AML-193 (cell line): ENCODE measurements around the gene P2RX6.
A peak's percentile ranks its signal among the peaks of the same experiment; 100 is the strongest.
"Not testable (repeated sequence)": the region's sequence is repeated elsewhere in the genome, so short reads cannot be mapped to it uniquely, and the experiment has no call there.

ENCODE experiments used
- DNase-seq, 2 experiments: peaks; one replicate each; lab custom pipeline; 2025; lab: John Stamatoyannopoulos, UW

The P2RX6 gene

DNA sequence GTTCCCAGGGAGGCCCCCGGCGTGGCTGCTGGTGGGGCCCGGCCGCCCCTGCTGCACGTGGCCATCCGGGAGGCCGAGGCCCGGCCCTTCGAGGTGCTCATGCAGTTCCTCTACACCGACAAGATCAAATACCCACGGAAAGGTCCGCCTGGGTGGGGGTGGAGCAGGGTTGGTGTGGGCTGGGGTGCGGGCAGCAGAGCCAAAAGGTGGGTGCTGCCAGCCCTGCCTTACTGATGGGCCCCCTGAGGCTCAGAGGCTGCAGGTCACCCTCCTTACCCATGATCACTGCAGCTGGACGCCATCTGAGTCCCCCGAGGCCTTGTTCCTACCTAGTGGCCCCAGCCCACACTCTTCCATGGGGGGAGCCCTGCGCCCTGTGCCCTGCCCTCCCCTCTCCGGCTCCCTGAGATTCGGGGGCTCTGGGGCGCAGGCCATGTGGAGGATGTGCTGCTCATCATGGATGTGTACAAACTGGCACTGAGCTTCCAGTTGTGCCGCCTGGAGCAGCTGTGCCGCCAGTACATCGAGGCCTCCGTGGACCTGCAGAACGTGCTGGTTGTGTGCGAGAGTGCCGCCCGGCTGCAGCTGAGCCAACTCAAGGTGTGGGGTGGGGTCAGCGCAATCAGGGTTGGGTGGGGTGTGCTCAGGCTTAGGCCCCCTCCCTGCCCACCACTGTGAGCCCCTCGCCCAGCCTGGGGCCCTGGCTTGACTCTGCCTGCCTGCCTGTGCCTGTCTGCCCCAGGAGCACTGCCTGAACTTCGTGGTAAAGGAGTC lies 20.6 kb upstream of the P2RX6 start:
- no peak for DNase-seq

DNA sequence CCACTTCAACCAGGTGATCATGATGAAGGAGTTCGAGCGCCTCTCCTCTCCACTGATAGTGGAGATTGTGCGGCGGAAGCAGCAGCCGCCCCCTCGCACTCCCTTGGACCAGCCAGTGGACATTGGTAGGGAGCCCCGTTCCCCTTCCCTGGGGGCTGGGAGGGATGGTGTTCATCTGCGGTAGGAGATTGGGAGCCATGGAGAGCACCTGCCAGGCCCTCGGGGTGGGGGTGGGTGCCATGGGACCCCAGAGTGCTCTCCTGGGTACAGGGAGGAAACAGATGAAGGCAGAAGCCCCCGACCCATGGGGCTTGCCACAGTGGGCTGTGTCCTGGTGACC lies 20.1 kb upstream of the P2RX6 start:
- no peak for DNase-seq

DNA sequence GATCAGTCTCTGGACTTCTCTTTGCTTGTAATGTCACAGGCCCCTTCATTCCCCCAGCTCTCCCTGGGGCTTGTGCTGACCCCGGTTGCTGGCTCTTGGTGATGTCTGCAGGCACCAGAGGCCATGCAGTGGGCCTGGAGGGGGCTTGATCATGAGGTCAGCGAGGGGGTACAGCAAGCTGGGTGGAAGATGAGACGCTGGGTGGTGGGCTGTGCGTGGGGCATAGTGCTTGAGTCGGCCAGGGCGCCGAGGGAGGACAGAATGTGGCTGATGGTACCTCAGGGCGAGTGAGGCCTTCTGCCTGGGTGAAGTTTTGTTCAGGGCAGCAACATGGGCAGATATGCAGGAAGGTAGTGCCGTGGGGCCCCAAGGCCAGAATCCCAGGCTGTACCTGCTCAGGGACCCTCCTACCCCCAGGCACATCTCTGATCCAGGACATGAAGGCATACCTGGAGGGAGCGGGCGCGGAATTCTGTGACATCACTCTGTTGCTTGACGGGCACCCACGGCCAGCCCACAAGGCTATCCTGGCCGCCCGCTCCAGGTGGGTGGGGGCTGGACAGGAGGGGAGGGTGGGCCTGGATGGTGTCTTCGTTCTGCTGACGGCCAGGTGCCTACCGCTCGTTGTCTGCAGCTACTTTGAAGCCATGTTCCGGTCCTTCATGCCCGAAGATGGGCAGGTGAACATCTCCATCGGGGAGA lies 19.5 kb upstream of the P2RX6 start:
- no peak for DNase-seq

DNA sequence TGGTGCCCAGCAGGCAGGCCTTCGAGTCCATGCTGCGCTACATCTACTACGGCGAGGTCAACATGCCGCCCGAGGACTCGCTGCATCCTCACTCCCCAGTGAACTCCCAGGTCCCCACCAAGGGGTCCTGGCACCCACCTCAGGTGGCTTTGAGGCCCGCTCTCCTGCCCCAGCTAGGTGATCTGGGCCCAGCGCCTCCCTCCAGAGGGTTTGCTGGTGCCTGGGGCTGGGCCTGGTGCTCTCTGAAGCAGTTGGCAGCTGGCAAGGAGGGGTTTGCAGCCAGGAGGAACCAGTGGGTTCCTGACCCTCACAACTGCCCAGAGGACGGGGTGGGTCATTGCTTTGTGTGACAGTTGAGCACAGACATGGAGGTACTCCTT lies 18.9 kb upstream of the P2RX6 start:
- DNase-seq = no peak

DNA sequence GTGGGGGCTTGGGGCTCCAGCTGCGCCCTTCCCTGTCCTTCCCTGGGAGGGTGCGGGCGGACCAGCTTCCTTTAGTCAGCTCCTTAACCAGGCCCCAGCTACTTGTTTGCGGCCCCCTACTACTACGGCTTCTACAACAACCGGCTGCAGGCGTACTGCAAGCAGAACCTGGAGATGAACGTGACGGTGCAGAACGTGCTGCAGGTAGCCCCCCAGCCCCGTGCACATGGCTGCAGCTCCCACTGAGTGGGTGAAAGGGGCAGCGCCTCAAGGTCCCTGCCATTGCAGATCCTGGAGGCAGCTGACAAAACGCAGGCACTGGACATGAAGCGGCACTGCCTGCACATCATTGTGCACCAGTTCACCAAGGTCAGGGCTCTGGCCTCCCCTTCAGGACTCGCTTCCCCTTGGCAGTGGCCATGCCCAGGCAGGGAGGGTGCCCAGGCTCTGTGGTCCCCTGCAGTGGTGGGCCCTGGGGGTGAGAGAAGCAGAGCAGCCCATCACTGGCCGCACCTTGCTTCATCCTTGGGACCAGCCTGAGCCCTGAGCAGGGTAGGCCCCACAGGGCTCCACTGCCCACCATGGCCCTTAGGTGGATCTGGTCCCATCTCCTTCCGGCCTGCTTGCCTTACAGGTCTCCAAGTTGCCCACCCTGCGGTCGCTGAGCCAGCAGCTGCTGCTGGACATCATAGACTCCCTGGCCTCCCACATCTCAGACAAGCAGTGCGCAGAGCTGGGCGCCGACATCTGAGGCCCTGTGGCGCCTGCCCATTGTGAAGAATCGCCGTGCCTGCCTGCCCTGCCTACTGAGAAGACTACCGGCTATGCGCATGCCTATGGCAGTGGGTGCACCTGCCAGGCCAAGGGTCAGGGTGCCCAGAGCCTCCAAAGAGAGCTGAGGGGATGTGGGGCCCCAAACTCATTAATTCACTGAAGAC lies 18.1 kb upstream of the P2RX6 start:
- no peak for DNase-seq

DNA sequence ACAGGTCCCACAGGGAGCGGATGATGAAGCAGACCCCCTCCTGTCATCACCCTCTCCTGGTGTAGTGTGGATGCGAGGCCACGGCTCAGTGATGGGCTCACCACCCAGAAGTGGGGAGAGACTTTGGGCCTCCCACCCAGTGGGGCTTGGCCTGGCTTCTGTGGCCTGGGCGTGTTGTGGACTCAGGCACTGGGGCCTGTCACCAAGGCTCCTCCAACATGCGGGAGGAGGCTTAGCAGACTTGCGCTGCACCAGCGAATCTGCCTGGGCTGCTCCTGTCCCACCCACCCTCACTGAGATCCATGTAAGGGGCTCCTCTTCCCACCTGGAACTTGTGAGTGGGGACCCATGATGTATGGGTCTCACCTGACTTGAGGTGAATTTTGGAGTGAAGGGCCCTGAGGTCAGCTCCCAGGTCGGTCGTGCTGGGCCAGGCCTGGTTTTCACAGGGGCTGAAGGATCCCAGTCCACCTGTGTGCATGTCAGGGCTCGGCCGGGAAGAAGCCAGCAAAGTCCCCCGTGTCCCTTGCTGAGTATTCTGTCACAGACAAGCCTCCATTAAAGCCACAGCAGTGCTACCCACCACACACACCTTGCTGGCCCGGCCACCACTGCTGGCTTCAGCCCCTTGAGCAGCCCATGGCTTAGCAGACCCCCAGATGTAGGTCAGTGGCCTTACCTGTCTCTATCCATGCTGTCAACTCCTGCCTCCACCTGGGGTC lies 17.3 kb upstream of the P2RX6 start:
- no peak for DNase-seq

DNA sequence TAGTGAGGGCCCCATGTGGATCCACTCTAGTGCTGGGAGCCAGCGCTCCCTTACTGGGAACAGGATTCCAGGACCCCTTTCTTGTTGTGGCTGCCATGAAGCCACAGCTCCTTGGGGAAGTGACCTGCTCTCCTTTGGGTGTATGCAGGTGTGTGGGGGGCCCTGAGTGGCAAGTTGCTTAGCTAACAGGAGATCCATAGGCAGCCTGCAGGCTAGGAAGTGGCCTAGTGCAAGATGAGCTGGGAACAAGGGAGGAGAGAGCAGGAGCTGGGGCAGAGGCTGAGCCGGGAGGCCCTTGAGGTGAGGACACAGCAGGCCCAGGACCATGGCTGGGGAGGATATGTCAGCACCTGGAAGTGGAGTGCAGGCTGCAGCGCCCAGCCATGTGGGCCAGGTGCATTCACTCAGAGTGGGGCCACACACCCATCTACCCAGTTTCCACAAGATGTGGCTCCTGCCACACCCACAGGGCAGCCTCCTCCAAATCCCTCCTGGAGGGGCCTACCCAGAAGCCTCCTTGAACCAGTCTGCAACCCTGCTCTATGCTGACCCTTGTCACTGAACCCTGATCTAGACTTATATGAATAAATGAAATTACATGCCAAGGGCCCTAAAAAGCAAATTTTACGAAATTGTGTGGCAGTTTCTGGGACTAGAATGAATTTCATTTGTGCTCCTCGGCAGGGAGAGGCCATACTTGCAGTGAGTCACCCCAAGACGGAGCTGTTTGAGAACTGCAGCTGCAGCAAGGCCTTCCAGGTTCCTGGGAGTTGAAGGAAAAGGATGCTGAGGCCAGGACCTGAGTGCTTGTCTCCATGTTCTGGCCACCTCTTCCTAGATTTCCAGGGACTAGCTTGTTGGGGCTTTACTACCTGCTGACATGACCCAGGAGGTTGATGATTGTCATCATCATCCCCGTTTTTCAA lies 16.3 kb upstream of the P2RX6 start:
- no peak for DNase-seq

DNA sequence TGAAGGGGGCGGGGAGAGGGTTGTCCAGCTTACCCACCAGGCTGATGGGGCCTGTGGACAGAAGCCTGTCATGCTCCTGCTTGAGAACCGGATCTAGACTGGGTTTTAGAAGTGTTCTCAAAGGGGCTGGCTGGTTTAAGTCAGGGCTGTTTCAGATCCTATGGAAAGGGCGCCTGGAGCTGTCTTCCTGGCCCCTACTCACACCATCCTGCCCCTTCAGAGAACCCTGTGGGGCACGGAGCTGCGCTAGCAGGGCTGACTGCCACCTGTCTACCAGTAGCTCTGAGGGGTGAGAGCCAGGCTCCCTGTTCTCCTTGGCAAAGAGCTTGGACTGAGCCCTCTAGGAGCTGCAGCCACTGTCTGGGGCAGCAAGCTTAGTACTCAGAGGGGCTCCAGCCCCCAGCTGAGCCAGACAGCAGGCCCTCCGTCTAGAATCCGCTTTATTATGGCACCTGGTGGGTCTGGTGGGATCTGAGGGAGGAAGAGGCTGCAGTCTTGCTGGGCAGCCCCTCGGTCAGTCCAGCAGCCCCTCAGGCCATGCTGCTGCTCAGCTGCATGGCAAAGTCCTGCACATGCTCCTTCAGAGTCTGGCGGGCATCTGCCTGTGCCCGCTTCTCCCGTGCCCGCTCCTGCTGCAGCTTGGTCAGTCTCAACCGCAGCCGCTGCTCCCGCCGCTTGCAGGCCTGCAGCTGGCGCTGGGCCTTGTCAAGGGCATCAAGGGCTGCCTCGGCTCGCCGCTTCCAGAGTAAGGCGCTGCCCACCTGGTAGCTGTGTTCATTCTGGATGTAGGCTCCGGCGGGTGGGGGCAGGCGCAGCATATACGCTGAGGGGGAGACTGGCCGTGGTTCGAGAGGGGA lies 15.4 kb upstream of the P2RX6 start:
- DNase-seq = no peak

DNA sequence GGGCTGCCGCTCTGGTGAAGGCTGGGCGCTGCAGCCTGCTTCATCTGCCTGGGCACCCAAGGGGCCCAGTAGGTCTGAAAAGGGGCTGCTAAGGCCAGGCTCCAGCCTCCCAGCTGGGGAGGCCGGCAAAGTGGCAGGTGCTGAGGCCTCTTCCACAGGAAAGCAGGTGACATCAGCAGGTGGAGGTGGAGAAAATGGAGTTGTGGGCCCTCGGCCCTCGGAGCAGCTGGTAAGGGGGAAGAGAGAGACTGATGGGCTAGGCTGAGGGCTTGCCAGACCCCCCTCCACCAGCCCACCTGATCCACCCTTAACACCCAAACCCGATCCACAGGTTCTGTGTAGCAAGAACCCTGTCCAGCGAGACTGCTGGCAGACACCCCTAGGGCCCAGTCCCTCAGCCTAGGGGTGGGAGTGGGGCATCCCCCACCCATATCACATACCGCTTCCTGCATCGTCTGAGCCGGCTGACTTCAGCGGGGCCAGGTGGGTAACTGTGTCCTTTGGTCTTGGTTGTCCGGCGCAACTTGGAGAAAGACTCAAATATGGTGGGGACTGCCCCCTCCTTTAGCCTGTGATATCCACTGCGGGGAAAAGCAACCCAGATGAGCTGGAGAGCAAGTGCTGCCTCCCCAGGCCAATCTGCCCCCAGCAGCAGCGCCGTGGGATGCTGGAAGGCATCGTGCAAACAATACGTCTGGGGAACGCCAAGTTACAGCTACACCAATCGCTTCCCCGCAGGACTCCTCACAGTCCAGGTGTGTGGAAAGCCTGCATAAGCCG lies 14.6 kb upstream of the P2RX6 start:
- no peak for DNase-seq

DNA sequence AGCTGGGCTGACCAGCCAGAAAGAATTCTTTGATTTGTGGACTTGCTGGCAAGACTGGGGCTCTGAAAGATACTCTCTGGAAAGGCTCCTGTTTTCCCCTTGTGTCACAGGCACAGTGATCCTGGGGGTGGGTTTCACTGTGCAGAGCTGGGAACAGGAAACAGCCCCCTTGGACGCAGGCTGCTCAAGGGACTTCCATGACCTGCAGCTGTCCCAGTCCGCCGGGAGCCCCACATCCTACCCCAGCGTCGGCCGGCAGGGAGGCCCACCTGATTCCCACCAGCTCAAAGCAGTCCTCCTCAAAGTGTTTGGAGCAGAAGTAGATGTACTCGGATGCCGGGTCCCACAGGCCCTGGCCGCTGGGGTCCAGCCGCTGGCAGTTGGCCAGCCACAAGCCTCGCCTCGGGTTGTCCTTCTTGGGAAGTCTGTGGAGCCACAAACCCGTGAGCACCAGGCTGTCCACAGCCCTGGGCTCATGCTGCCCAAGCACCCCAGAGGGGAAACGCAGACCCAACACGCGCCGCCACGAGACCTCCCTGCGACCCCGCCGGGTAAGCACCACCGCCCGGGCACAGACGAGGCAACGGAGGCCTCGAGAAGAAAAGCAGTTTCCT lies 13.9 kb upstream of the P2RX6 start:
- no peak for DNase-seq

DNA sequence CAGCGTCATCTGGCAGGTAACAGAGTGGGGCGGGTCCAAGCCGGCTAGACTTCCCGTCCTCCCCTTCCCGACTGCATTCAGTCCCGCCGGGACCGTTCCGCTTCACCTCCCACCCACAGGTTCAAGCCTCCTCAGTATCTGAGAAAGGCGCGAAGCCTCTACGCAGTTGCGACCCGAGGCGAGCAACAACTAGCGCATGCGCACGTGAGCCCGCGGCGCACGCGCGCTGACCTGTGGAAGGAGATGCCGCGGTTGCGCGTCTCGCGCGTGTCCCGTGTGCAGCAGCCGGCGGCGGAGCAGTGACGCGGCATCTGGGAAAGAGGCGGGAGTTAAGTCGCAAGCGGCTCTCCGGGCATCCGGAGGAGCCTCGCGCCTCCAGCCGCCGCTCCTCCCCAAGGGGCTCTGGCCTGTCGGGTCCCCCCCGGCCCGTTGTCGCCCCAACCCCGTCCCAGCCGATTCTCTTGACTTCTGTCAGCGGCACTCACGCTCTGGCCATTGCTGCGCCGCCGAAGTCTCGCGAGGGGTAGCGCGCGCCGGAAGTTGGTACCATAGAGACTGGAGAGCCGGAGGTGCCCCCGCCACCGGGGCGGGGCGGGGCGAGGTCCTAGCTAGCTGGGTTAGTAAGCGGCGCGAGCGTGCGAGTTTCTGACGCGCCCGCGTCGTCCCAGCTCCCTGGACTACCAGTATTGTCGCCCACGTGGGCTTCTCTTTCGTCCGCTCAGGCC lies 13.2 kb upstream of the P2RX6 start, which contains the start of gene THAP7:
THAP7 (minus strand) TSS at position 518 of the 725 bp plus-strand sequence; CDS start at position 311, 207 bp downstream.
- peak; percentile 87 for DNase-seq

DNA sequence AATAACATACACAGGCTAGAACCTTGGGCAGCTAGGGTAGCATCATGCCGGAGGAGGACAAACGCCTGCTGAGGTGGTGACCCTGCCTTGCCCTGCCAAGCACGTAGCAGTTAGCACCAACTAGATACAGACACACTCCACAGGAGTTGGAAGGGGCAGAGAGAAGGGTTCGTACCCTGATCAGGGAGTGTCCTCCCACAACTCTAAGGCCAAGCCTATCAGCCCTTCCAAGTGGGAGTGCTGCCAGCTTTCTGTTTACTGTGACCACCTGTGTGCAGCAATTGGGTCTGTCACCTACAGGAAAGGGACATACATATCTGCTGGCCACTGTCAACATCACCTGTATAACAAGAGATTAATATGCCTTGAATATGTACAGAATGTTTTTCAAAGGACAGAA lies 11.2 kb upstream of the P2RX6 start:
- DNase-seq = no peak

DNA sequence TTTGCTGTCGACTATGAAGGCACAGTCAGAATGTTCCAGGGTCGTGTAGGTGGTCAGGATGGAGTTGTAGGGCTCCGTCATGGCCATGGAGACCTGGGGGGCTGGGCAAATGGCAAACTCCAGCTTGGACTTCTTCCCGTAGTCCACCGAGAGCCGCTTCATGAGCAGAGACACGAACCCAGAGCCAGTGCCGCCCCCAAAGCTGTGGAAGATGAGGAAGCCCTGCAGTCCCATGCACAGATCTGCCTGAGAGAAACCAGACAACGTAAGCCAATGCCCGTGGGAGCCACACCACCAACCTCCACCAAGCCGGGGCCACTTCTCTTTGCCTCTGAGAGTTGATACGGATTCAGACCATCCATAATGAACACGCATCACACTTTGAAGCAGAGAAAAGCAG lies 5.8 kb upstream of the P2RX6 start:
- DNase-seq = not testable (repeated sequence)

DNA sequence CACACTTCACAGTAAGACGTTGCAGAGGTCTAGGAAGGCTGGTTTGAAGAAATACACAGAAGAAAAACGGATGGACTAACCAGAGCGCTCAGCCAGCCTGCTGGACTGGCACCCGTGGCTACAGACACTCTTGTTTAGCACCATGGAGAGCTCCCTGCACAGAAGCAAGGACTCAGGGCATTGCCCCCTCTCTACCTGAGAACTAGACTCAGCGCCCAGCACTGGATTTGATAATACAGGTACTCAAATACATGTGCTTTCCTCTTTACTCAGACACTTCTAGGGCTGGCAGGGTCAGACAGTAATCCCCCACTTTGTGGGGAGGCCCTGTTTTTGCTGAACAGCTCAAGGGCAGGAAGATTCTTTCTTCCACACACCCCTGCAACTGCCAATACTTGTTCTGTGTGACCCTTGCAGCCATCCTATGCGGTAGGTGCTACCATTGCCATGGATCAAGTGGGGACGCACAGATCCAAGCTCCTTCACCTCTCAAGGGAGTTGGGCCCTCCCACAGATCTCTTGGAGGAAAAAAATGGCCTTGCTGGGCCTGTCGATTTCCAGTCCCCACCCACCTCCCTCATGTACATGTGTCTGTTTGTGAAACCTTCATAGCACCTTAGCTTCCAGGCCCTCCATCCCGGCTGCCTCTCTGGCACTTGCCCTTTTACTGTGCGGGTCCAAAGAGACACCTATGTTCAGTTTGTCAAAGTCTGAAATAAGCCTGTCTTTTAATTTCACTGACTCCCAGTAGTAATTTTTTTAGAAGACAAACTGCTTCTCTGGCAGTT lies 5.1 kb upstream of the P2RX6 start:
- DNase-seq = peak; percentile 11 to 33

DNA sequence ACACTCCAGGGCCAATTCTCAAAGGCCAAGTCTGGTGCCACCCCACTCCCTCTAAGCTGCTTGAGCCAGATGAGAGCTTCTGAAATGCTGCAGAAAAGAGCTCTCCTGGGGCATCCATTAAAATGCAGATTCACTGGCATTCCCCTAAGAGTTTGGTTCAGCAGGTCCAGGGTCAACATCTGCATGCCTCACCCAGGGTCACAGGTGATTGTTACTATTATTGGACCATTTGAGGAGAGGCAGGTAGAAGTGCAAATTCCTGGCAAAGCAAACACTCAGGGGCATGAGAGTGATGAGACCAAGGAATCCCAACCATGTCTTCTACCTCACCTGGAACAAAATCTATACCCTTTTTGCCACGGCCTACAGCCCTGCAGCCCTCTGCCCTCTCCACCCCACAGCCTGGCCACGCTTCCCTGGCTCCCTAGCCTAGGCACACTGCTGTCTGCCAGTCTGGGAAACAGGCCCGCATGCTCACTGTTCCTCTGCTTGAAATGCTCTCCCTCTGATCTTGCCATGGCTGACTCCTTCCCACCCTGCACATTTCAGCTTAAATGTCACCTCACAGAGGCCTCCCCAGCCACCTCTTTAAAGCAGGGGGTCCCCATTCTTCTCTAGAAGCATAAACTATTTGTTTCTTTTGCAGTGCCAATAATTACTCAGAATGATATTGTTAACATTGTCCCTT lies 4.4 kb upstream of the P2RX6 start:
- no peak for DNase-seq
